Kidney glomerular epithelial cell (primary cell): ENCODE results near the gene TMEM269.
"Not testable (repeated sequence)": the region's sequence is repeated elsewhere in the genome, so short reads cannot be mapped to it uniquely, and the experiment has no call there.

Experiments used
- DNase-seq: peaks from one replicate; lab custom pipeline; 2025; lab: John Stamatoyannopoulos, UW

The TMEM269 gene

DNA sequence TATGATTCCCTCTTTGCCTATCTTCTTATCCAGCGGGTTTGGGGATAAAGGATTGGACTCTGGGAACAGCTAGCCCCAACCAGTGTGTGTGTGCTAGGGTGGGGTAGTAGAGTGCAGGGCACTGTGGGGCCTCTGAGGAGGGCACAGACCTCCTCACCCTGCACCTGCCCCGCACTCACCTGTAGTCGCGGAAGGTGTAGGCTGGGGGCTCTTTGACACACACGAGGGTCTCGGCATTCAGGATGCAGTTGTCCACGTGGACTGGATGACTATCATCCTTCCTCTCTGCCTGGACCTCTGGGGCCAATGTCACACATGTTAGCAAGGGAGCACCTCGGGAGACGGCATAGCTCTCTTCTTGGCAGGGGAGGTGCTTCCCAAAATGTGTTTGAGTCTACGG, 36.8 kb upstream of the TMEM269 start:
- no peak for DNase-seq

DNA sequence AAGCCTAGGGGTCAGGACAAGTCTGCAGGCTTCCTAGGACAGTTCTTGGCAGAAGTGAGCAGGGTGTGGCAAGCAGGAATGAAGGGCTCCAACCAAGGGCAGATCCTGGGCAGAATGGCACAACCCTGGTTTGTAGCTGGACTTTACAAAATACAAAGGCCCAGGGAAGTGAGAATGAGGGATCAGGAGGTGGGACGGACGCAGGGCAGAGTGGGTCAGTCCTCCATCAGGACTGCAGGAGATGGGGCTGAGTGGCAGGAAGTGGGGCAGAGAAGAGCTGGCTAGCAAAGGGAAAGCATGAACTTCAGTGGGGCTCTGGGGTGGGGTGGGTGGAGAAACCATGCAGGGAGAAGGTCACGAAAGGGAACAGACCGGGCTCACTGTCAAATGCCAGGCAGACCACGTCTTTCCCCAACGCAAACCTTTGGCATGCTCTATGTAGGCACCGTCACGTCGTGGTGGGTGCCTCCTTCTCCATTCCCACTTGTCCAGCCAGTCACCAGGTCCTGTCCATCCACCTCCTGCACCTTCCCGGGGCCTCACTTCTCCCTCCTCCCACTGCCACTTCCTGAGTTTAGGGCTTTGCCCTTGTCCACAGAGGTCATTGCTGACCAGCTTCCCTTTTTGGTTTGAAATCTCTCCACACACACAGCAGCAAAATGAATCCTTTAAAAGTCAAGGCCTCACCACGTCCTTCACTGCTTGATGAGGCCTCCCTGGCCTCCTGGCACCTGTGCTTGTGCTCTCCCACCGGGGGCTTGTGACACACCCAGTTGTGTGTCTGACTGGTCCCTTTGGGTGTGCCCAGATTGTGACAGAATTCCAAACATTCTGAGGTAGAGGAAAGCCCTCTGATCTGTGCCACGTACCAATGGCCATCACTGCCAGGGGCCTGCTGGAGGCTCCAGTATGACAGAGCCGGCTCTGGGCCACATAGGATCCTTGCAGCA, 36.1 kb upstream of the TMEM269 start:
- no peak for DNase-seq

DNA sequence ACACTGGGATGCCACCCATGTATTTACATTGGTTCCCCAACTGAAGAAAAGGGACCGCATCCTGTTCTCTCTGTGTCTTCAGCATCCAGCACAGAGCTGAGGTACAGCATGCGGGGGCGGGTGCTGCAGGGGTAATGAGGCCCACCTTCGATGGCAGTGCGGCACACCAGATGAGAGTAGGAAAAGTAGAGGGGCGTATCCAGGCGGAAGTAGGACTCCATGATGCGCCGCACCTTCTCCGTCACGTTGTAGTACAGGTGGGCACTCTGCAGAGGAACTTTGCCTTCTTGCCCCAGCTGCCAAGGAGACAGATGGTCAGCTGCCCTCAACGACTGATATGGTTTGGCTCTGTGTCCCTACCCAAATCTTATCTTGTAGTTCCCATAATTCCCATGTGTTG, 34.8 kb upstream of the TMEM269 start:
- DNase-seq: no peak

DNA sequence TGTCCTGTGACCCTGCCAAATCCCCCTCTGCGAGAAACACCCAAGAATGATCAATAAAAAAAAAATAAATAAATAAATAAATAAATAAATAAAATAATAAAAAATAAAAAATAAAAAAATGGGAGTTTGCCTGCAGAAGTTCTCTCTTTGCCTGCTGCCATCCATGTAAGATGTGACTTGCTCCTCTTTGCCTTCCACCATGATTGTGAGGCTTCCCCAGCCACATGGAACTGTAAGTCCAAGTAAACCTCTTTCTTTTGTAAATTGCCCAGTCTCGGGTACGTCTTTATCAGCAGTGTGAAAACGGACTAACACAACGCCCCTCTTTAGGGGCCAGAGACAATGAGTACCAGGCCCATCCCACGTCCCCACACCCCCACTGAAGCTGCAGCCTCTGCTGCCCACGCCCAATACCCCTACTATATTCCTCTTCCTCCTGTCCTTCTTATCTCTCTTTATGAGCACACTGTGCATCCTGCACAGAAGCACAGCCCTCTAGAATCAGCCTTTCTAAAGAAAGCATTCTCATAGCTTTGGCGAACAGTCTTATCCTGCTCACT, 33.2 kb upstream of the TMEM269 start:
- not testable (repeated sequence) for DNase-seq

DNA sequence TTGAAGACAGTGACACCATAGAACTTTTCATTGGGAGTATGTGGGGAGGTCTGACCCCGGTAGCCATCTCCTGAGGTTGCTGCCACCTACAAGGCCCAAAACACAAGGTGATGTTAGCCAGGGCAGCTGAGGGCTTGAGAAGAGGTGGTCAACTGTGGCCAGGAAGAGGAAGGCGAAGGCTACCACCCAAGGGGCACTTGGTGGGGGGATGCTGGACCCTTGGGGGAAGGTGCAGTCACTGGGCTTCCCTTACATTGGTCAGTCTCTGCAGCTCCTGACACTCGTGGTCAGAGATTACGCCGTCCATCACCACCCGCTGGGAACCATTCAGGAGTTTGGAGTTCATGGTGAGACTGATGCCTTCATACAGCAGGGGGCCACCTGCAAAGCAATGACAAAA, 32.5 kb upstream of the TMEM269 start:
- no peak for DNase-seq

DNA sequence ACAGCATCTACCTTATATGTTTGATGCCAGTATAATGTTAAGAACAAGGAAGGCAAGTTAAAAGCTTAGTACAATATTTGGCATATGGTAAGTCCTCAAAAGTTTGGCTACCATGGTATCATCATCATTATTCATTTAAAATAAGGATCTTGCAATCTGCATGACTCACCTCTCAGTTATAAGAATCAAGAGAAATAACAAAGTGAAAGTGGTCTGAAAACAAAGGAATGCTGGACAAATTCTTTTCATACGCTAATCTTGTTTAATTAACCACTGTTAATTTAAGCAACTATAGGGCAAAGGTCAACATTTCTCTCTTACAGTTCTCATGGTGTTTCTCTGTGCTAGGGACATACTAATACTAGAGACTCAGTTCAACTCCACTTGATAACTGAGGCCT, 31.7 kb upstream of the TMEM269 start:
- no peak for DNase-seq

DNA sequence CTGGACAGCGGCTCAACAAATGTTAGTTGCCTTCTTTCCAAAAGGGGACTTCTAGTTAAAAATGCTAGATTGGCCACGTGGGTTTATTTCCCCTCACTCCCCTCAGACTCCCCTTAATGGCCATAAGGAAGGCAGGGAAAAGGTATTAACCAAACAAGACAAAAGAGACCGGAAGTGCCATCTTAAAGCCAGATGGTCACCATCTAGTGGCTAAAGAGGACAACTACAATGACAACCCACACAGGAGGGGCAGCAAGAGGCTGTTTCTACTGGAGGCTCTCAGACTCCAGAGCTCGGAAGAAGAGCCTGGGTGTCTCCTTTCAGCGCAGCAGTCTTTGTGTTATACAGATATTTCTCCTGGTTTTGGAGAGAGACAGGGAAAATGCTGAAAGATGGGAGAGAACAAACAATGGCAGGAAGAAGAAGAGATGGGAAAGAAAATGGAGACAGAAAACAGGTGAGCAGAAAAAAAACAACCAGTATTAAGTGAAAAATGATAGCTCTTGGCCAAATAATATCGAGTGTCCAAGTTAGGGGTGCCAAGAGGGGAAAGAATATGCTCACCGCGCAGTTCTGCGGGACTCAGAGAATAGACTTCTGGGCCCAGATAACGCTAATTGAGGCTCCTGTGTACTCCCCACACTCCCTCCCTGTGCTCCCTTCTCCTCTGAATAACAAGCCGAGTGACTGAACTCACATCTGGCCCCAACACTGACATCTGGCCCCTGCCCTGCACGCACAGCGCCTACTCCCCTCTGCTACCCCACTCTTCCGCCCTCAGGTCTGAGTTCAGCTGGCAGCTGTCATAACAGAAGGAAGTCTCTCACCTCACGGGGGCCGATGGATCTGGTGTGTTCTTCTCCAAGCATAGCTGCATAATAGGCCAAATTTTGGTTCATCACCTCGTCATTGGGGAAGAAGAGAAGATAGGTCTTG, 27.6 kb upstream of the TMEM269 start:
- peak; percentile 61 for DNase-seq

DNA sequence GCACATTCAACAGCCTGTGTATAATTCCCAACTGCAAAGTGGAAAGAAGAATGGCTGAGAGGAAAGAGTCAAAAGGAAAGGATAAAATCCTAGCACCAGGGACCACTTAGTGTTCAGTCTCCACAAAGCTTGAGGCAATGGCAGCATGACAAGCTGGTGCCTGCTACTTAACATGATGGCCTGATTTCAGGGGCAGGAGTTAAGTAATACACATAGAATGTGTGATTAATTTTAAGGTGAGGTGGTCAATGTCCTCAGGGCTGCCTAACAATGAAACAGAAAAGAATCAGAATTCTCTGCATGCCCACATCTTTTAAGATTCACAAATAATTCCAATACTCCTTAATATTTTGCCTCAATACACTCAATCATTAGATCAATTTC, 26.9 kb upstream of the TMEM269 start:
- DNase-seq: no peak

DNA sequence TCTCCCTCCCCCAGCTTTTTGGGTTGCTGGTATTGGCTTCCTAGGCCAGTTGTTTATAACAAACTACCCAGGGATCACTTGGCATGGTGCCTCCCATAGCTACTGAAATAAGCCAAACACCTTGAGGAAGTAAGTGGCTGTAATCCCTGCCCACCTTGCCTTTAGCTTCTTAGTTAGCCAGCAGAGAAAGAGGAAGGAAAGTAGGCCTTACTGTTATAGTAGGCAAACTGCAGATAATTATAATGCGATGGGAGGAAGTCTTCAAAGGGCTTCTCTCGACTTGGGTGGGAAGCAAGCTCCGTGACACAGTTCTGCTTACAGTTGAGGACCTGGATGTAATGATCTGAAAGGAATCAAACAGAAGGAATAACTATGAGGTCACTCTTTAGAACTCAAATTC, 26.1 kb upstream of the TMEM269 start:
- no peak for DNase-seq

DNA sequence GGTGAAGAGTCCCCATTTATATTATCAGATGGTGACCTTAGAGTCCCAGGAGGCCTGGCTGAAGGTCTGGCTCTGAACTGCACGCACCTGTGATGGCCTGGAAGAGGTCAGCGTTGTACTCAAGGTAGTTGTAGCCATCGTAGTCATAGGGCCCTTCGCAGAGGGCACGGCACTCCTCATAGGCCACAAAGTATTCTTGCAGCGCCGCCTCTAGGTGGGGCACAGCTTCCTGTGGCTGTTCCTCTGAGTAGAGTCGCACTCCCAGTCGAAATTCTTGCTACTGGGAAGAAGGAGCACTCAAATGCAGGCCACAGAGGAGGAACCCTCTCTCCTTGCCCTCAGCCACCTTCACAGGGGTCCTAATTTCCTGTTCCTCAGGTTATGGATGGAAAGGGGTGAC, 25.7 kb upstream of the TMEM269 start:
- DNase-seq: no peak

DNA sequence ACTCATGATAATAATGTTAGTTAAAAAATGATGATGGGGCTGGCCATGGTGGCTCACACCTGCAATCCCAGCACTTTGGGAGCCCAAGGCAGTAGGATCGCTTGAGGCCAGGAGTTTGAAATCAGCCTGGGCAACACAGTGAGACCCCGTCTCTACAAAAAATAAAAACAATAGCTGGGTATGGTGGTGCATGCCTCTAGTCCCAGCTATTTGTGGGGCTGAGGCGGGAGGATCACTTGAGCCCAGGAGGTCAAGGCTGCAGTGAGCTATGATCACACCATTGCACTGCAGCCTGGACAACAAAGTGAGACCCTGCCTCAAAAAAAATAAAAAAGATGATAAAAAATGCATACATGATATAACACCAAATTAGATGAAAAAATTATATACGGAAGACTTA, 23.2 kb upstream of the TMEM269 start:
- DNase-seq: no peak

DNA sequence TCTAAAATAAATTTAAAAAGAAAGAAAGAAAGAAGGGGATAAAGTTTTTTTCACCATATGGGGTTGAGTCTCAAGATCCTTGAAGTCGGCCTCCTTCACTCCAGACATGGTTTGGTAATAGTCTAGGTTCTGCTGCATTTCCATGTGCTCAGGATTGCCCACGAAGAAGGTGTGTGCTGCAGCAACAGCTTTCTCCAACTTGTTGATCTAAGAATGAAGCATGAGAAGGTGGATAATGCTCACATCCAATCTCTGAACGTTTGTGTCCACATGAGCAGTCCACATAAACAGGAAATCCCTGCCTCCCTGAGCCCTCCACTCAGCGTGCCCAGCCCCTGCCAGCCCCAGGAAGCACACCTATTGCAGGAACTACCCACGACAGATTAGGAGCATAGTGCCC, 22.5 kb upstream of the TMEM269 start:
- no peak for DNase-seq

DNA sequence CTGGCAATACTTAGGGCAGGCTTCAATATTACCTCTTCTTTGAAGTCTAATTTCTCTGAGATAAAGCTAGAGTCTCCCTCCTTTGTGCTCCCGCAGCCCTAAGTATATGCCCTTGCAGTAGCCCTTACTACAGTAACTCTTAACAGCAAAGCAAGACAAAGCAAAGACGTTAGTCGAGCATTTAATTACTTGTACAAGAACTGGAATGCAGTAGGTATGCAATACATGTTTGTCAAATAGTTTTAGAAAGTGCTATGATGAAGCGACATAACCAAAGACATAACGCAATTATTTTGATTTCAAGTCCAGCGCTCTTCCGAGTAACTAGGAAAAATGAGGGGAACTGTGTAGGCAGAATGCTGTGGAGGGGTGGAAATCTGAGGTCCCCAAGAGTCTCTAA, 19.5 kb upstream of the TMEM269 start:
- DNase-seq: peak; percentile 54

DNA sequence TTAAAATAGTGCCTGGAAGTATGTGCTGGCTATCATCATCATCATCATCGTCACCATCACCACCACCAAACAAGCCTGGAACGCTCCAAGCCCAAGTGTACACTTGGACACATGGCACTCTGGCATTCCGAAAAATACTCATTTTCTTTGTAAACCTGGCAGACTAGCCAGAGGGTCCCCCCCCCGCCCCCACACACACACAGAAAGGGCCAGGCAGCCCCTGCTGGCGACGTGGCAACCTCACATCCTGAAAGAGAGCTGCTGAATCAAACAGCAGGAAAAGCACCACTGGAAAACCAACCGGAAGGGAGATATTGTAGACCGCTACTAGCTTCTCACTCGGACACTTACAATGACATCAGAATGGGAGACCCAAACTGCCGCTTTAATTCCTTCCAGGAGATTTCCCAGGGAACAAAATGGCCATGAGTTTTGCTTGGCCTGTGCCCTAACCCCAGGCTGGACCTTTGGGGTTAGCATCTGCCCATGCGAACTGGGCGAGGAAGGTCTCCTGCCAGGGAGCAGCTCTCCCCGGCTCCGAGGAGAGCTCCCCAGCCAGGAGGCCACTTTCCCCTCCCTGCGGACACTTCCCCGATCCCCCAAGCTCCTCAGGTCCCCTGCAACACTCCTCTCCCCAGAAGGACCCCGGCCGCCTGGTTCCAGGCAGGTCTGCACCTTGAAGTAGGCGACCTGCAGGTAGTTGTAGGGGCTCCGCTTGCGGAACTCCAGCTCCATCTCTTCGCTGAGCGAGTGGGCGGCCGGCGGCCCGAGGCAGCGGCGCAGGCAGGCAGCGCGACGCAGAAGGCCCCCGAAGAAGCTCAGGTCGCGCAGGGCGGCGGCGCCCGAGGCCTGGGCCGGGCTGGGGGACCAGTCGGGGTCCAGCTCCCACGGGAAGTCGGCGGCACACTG, 18.7 kb upstream of the TMEM269 start:
- peak; percentile 87 for DNase-seq

DNA sequence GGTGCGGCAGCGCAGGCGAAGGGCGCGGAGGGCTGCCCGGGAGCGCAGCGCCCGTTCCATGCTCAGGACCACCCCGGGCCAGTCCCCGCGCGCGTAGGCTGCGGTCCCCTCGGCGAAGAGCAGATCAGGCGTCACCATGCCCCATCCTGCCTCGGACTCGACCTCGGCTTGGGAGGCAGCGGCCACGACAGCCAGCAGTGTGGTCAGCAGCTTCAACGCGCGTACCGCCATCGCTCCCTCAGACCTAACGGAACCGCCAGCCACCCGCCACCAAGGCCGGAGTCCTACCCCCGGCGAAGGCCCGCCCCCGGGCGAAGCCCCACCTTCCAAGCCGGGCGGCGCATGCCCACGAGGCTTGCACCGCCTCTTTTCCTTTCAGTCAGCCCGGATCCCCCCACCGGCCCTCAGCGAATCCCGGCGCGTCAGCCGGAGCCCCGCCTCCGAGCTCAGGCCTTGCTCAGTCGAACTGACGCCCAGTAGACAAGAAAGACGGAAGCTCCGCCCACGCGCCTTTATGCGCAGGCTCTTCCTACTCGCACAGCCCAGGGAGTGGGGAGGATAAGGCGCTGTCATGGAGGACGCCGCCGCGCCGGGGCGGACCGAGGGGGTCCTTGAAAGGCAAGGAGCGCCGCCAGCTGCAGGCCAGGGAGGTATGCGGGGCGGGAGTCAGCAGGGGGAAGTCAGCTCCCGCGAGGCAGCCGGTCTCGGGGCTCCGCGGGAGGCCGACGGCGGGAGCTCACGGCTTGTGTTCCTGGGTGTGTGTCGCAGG, 17.9 kb upstream of the TMEM269 start, which contains the start of the genes C1orf50 and P3H1:
Gene C1orf50 (plus strand): TSS at position 509 of the 769 bp plus-strand sequence. CDS start 63 bp downstream, at position 572.
Gene P3H1 (minus strand): TSS at position 288 of the 769 bp plus-strand sequence. CDS start 57 bp downstream, at position 231.
- peak; percentile 97 for DNase-seq

DNA sequence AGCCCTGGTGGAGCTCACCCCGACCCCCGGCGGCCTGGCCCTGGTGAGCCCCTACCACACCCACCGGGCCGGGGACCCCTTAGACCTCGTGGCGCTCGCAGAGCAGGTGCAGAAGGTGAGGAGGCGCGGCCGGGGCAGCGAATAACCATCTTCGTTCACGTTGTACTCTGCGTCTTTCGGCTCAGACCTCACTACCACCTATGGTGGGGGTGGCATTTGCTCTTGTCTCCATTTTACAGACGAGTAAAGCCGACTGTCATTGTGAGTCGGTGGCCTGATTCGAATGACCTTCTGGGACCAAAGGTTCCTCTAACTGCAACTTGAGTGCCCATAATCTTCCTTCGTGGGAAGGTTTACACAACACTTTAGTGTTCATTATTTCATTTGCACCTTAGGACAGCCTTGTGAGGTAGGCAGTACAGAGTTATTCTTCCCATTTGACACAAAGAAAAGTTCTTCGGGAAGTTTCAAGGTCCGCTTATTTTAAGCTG, 17.2 kb upstream of the TMEM269 start:
- no peak for DNase-seq

DNA sequence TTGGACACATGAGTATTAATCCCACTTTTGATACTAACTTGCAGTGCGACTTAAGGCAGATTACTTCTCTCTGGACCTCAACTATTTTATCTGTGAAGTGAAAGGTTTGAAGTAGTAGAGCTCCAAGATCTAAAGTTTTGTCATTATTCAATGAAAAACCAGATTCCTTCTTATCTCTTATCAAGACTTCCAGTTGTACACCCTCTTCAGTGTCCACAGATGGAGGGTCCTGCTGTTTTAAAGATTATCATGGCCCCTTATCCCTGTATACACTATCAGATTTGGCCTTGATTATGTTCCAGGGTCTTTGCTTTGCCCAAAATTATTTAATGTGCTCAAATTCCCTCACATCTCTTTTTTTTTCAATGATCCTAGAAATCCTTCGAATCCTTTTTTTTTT, 16.6 kb upstream of the TMEM269 start:
- no peak for DNase-seq

DNA sequence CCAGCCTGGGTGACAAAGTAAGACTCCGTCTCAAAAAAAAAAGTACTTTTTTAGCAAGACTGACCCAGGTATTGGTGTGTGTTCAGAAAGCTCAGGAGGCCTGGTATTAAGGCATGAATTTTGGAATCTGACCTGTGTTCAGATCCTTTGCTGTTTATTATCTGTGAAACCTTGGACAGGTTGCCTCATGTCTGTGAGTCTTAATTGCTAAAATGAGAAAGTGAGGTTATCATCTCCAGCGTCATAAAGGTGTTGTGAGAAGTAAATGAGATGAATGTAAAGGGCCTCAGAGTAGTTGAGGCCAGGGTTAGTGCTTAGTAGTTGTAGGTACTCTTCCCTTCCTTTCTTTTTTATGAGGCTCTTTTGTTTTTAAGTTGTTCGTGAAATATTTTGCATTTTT, 15.0 kb upstream of the TMEM269 start:
- no peak for DNase-seq

DNA sequence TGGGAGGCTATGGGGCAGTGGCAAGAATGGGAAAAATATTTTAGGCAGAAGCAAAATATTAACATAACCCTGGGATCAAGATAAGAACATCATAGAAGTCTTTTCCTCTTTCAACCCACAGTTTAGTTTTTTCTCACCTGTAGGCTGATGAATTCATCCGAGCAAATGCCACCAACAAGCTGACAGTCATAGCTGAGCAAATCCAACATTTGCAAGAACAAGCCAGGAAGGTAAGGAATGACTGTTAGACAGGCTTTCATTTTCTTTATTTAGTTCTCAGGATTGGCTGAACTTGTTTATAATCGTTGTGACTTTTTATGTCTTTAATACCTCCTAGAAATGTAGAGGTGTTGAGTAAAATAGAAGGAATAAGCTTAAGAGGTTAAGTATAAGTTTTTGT, 11.4 kb upstream of the TMEM269 start:
- DNase-seq: no peak

DNA sequence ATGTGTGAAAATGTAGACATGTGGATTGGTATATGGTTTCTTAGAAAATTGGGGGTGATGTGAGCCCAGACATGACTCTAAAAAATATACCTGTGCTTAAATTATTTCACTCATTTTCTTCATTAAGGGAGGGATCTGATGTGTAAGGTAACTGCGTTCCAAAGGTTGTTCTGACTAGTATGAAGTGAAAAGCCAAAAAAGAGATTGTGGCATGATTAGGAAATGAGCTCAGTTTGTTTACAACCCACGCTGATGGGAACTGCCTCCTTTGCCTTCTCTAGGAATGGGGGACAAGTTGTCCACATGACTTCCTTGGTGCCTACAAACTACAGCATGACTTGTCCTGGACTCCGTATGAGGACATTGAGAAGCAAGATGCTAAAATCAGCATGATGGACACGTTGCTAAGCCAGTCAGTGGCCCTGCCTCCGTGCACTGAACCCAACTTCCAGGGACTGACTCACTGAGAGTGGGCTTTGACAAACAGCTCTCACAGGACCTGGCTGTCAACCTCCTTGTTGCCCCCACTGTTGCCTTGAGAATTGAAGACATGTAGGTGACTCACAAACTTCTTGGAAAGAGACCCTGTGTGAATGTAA, 9.8 kb upstream of the TMEM269 start:
- no peak for DNase-seq
